ENCODE results near the gene CXCR6.

Gene CXCR6

DNA sequence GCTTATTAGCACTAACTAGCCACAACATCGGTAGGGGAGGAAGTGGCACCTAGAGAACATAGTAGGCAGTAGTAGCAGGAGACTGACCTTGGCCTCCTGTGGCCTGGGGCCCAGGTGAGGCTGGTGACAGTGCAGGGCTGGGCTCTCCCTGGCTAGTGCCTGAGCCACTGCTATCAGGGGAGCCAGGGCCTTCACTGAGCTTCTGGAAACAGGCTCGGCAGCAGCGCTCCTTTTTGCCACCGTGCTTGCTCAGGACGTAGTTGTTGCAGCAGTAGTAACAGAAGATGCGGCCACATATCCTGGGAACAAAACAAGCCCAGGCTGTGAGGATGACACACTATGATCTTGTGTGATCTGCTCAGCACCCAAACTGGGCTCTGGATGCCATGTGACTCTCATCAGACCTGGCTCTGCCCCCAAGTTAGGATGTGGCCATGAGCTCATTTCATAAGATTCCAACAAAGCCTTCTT is 15.1 kb downstream of the CXCR6 start:
- Histone ChIP-seq H3K27me3 (ENCODE audit: insufficient read depth, low read length, poor library complexity) (no peaks in the 10 kb centered on the region), H3K9me3 (ENCODE audit: insufficient read depth, low read length, severe bottlenecking) (no peaks in the 10 kb centered on the region), H4K20me1 (ENCODE audit: insufficient read depth, low read length) (0 out of 2 replicates have a peak, but pooled peaks cover under 1% of the 10 kb centered on the region), H3K9ac (ENCODE audit: low read depth, low read length) (no peak overlapping the region), H3K27ac (ENCODE audit: low read length) (no peak overlapping the region), H3K4me1 (ENCODE audit: insufficient read depth, low read length) (no peaks in the 10 kb centered on the region), H3K4me2 (ENCODE audit: insufficient read depth, low read length) (no peak overlapping the region), H3K4me3 (ENCODE audit: low read depth in 1 of 2, low read length in 2 of 2) (no peak overlapping the region), H2AFZ (ENCODE audit: low read depth, low read length) (no peak overlapping the region), H3K79me2 (ENCODE audit: insufficient read depth, low read length) (no peaks in the 10 kb centered on the region), H3K36me3 (ENCODE audit: insufficient read depth, low read length) (peaks cover 98% of the 10 kb centered on the region)
- ATAC-seq (ENCODE audit: insufficient read depth, low read depth) (no peak), DNase-seq (no peak)
- TF ChIP-seq EZH2 (IDR thresholded peaks at IDR 0.05; ENCODE audit: borderline replicate concordance, low read depth, low read length, severe bottlenecking), result no peak
- TF ChIP-seq CTCF (IDR thresholded peaks at IDR 0.05; ENCODE audit: borderline replicate concordance, extremely low read depth, low read length, poor library complexity, severe bottlenecking), result no peak

DNA sequence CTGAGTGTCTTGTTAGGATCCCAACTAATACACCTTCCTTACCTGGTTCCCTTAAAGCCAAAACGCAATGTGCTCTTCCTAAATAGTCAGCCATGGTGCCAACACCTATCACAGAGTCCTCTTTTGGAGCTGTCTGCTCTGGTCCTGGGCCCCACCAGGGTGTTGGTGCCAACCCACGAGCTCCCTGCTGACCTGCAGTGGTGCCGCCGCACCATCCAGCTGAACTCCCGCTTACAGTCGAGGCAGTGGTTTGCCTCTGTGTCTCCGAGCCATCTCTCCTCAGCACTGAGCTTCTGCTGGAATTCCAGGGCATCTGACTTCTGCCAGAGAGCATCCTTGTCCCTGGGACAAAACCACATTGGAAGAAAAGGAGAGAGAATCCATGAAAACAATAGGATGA is 15.9 kb downstream of the CXCR6 start:
- peaks cover 98% of the 10 kb centered on the region for H3K36me3 ChIP-seq (ENCODE audit: insufficient read depth, low read length)
- H2AFZ ChIP-seq (ENCODE audit: low read depth, low read length), result no peak overlapping the region
- TF ChIP-seq EZH2 (IDR thresholded peaks at IDR 0.05; ENCODE audit: borderline replicate concordance, low read depth, low read length, severe bottlenecking) (no peak), CTCF (IDR thresholded peaks at IDR 0.05; ENCODE audit: borderline replicate concordance, extremely low read depth, low read length, poor library complexity, severe bottlenecking) (no peak)
- ATAC-seq (ENCODE audit: insufficient read depth, low read depth), result no peak
- H3K4me2 ChIP-seq (ENCODE audit: insufficient read depth, low read length), result no peak overlapping the region
- no peaks in the 10 kb centered on the region for H3K9me3 ChIP-seq (ENCODE audit: insufficient read depth, low read length, severe bottlenecking)
- no peak overlapping the region for H3K27ac ChIP-seq (ENCODE audit: low read length)
- H4K20me1 ChIP-seq (ENCODE audit: insufficient read depth, low read length), result 0 out of 2 replicates have a peak, but pooled peaks cover 4% of the 10 kb centered on the region
- H3K27me3 ChIP-seq (ENCODE audit: insufficient read depth, low read length, poor library complexity), result no peaks in the 10 kb centered on the region
- H3K9ac ChIP-seq (ENCODE audit: low read depth, low read length), result no peak overlapping the region
- no peak for DNase-seq
- H3K4me1 ChIP-seq (ENCODE audit: insufficient read depth, low read length), result no peaks in the 10 kb centered on the region
- no peaks in the 10 kb centered on the region for H3K79me2 ChIP-seq (ENCODE audit: insufficient read depth, low read length)
- H3K4me3 ChIP-seq (ENCODE audit: low read depth in 1 of 2, low read length in 2 of 2), result no peak overlapping the region

DNA sequence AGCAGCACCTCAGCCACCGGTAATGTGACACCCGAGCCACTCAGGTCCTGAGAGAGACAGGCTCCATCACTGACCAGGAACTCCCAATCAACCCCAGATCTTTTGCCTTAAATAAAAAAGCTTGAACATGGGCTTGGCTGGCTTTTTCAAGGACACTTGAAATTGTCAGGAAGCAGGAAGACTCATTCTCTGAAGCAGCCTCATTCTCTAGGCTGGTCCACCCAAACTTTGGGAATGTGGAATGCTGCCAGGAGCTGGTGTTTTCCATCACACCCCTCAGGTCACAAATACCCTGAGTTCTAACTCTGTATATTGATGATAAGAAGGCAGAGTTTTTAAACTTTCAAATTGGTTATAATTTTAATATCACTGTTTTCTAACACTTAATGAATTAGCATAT is 17.0 kb downstream of the CXCR6 start:
- TF ChIP-seq CTCF (IDR thresholded peaks at IDR 0.05; ENCODE audit: borderline replicate concordance, extremely low read depth, low read length, poor library complexity, severe bottlenecking), result no peak
- TF ChIP-seq EZH2 (IDR thresholded peaks at IDR 0.05; ENCODE audit: borderline replicate concordance, low read depth, low read length, severe bottlenecking), result no peak
- Histone ChIP-seq H3K9ac (ENCODE audit: low read depth, low read length) (no peak overlapping the region), H3K36me3 (ENCODE audit: insufficient read depth, low read length) (peaks cover 98% of the 10 kb centered on the region), H3K27ac (ENCODE audit: low read length) (no peak overlapping the region), H3K9me3 (ENCODE audit: insufficient read depth, low read length, severe bottlenecking) (no peaks in the 10 kb centered on the region), H3K79me2 (ENCODE audit: insufficient read depth, low read length) (no peaks in the 10 kb centered on the region), H3K4me3 (ENCODE audit: low read depth in 1 of 2, low read length in 2 of 2) (no peak overlapping the region), H2AFZ (ENCODE audit: low read depth, low read length) (no peak overlapping the region), H3K4me1 (ENCODE audit: insufficient read depth, low read length) (no peaks in the 10 kb centered on the region), H3K27me3 (ENCODE audit: insufficient read depth, low read length, poor library complexity) (no peaks in the 10 kb centered on the region), H4K20me1 (ENCODE audit: insufficient read depth, low read length) (0 out of 2 replicates have a peak, but pooled peaks cover 4% of the 10 kb centered on the region), H3K4me2 (ENCODE audit: insufficient read depth, low read length) (no peak overlapping the region)
- no peak for ATAC-seq (ENCODE audit: insufficient read depth, low read depth)
- DNase-seq, result no peak

- Histone ChIP-seq H3K9ac (ENCODE audit: low read depth, low read length) (no peak overlapping the region), H3K4me2 (ENCODE audit: insufficient read depth, low read length) (no peak overlapping the region), H3K36me3 (ENCODE audit: insufficient read depth, low read length) (peaks cover 100% of the 10 kb centered on the region), H2AFZ (ENCODE audit: low read depth, low read length) (no peak overlapping the region), H3K79me2 (ENCODE audit: insufficient read depth, low read length) (no peaks in the 10 kb centered on the region), H3K4me1 (ENCODE audit: insufficient read depth, low read length) (no peaks in the 10 kb centered on the region), H3K4me3 (ENCODE audit: low read depth in 1 of 2, low read length in 2 of 2) (no peak overlapping the region), H3K27me3 (ENCODE audit: insufficient read depth, low read length, poor library complexity) (no peaks in the 10 kb centered on the region), H4K20me1 (ENCODE audit: insufficient read depth, low read length) (peaks cover 12% of the 10 kb centered on the region; the same call in 1 of the 2 replicates), H3K27ac (ENCODE audit: low read length) (no peak overlapping the region), H3K9me3 (ENCODE audit: insufficient read depth, low read length, severe bottlenecking) (no peaks in the 10 kb centered on the region)
- no peak for DNase-seq
- no peak for ATAC-seq (ENCODE audit: insufficient read depth, low read depth)
- no peak for TF ChIP-seq CTCF (IDR thresholded peaks at IDR 0.05; ENCODE audit: borderline replicate concordance, extremely low read depth, low read length, poor library complexity, severe bottlenecking)
Observed at GRCh38 chr3:45962033-45962432, 18.8 kb downstream of the CXCR6 start.

Data from DND-41 (cell line).